Activated naive CD4-positive, alpha-beta T cell treated with anti-CD3 and anti-CD28 coated beads, Interleukin-2, amount 50 U/mL, for 72 hours (primary cell): ENCODE results near the gene IQSEC1. TPM values are rescaled to one million over a fixed set of nuclear protein-coding genes. Genes with fewer than 3 reads are reported as not detected.
A peak's percentile ranks its signal among the peaks of the same experiment; 100 is the strongest.

Experiments
- ATAC-seq, 2 donors: fragments of 150-1000 bp; cut with Tn5 transposase; 2 replicates each; pipeline ENCODE4 v1.10.0; 2021; ENCODE audit warnings: mild to moderate bottlenecking in 2 of 2, moderate library complexity in 2 of 2
- DNase-seq, 2 donors: peaks; one replicate each; pipeline ENCODE4 v3.0.0; 2021 to 2022; ENCODE audit warnings: low spot score in 2 of 2
- H3K27ac Mint-ChIP-seq, 2 donors: one replicate each; pipeline ENCODE4 v1.8.0; 2022; ENCODE audit warnings: mild to moderate bottlenecking in 2 of 2, mixed read lengths in 2 of 2
- H3K36me3 Mint-ChIP-seq, 2 donors: one replicate each; pipeline ENCODE4 v1.8.0; 2022; ENCODE audit warnings: mixed read lengths in 2 of 2
- H3K9me3 Mint-ChIP-seq, 2 donors: one replicate each; pipeline ENCODE4 v1.8.0; 2022; ENCODE audit warnings: mixed read lengths in 2 of 2
- total RNA-seq, 2 donors: library from RNA; stranded (reverse); gene quantifications; one replicate each; pipeline ENCODE4 v1.2.3, GENCODE V29; 2022

Gene IQSEC1
- total RNA-seq, 2 donors from 2014 or later = 25.0 to 37.1 TPM

DNA sequence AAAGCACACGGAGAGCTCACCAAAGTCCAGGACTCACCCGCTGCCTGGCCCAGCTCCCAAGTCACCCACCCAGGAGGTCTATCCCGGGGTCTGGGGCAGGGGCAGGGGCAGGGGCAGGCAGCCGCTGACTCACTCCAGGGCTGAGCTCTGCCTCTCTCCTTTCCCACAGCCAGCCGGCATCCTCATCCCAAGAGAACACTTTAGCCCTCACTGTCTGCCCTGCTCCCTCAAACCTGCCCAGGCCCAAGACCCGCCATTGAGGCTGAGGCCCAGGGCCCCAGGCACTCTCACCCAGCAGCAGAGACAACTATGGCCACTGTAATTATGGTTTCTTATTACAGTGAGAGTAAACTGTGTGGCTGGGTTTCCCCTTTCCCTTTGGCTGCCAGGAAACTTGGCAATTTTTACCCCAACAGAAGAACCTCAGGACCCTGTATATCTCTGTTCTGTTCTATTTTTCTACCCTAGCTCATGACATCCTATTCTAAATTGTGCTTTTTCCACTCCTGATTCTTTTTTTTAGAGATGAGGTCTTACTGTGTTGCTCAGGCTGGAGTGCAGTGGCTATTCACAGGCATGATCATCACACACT, 53.0 kb downstream of the IQSEC1 start:
- peak overlapping the region in 1 of 2 donors; percentile 62 for H3K27ac Mint-ChIP-seq
- no peaks in the 10 kb centered on the region for H3K36me3 Mint-ChIP-seq
- DNase-seq (no peak), ATAC-seq (no peak)
- H3K9me3 Mint-ChIP-seq = no peaks in the 10 kb centered on the region

DNA sequence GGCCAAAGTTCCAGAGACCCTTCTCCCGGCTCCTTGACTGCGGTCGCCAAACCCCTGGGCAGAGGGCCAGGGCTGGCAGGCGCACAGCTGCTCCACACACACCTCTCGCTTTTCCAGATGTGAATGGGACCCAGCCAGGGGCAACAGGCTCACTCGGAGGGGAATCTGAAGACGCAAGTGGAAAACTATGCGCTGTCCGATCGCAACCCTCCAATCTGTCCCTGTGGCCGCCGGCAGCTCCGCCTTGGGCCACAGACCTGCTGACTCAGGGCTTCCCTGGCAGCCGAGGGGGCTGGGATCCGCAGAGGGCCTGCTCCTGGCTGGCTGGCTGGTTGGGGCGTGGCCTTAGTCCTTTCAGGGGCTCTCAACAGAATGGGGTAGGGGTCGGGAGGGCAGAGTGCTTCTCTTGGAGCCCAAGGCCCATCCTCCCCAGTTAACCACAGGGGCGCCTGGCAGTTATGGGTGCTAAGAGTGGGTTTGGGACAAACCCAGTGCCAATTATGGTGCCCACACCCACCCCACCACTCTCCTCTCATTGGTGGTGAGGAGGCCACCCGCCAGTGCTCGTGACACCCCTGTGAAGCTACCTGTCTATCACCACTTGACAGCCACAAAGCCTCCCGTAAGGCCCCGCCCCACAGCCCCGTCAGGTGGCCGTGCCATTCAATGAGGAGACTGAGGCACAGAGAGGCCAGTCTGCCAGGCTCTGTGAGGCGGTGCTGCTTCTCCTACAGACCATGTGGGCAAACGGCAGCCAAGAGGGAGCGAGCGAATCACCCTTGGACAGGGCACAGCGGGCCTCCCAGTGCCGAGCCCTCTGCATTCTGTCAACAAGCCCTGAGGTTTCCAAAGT, 53.8 kb downstream of the IQSEC1 start:
- DNase-seq (no peak), ATAC-seq (no peak)
- Mint-ChIP-seq H3K36me3 (no peaks in the 10 kb centered on the region), H3K27ac (no peak overlapping the region), H3K9me3 (no peaks in the 10 kb centered on the region)

DNA sequence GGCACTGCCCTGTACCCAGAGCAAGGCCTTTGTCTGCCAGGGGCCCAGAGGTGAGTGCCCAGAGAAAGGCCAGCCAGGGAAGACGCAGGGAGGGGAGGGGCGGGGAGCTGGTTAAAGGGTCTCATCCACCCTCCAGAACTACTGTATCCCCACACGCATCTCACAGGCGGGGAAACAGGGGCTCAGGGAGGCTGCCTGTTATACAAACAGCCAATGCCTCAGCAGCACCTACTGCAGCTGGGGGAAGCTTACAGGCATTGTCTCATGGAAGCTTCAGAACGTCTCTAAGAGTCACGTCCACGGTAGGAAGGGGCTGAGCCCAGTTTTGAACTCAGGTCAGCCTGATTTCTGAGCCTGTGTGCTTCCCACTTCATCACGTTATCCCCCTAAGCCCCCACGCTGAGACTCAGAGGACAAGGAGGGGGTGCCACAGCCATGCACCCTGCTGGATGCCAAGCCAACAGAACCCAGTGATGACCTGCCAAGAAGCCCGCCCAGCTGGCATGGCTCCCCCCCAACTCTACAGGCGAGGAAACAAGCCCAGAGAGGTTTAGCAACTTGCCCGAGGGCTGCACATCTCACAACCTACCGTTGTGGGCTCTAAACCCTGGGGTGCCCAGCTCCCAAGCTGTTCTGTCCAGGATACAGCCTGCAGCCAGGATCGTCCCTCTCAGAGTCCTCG, 54.5 kb downstream of the IQSEC1 start:
- ATAC-seq (no peak), DNase-seq (no peak)
- Mint-ChIP-seq H3K36me3 (peaks cover 0 to under 1% of the 10 kb centered on the region in 2 donors), H3K27ac (no peak overlapping the region), H3K9me3 (no peaks in the 10 kb centered on the region)

DNA sequence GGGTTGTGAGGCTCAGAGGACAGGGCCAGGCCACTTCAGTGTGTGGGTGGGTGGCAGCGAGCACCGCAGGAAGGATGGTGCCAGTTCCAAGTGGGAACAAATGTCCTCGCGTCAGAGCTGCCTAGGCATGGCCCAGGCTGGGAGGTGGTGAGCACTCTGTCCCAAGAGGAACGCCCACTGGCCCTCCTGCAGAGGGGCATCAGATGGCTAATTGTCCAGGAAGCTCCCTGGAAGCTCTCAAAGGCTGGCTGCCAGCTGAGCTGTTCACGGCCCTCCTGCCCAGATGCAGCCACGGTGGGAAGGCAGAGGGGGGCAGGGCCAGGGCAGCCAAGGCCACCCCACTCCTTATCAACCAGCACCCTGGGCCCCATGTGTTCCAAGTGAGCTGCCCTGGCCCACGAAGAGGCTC, 55.2 kb downstream of the IQSEC1 start:
- Mint-ChIP-seq H3K9me3 (no peaks in the 10 kb centered on the region), H3K27ac (peak overlapping the region in 1 of 2 donors; percentile 97), H3K36me3 (peaks cover 0 to 7% of the 10 kb centered on the region in 2 donors)
- ATAC-seq (no peak), DNase-seq (no peak)

DNA sequence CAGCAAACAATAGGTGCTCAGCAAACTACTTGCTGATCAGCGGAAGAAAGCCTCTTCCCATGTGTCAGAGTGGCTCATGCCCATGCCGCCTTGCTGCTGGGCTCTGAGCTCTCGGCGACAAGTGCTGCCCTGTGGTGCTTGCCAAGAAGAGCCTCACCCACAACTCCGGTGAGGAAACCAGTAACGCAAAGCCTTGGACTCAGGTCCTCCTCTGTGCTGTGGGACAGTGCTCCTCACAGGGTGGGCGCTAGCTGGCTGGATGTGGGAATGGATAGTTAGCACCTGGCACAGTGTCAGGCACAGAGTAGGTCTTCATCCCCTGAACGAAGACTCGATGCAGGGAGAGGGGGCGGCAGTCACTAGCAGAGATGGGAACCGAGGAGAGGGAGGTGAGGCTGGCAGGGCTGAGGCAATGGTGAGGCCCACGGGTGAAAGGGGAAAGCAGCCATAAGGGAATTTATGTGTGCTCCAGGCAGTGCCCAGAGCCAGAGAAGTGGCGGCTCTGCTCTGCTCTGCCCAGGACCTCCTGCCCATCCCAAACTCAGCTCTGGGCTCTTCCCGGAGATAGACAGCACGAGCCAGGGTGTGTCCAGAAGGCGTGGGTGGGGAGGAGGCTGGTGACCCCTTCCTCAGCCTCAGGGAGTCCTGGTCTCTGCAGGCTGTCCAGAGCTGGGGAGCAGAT, 55.7 kb downstream of the IQSEC1 start:
- H3K36me3 Mint-ChIP-seq = peaks cover 0 to 7% of the 10 kb centered on the region in 2 donors
- ATAC-seq = no peak
- H3K27ac Mint-ChIP-seq = peak overlapping the region; percentile 2 to 97
- H3K9me3 Mint-ChIP-seq = no peaks in the 10 kb centered on the region
- no peak for DNase-seq

DNA sequence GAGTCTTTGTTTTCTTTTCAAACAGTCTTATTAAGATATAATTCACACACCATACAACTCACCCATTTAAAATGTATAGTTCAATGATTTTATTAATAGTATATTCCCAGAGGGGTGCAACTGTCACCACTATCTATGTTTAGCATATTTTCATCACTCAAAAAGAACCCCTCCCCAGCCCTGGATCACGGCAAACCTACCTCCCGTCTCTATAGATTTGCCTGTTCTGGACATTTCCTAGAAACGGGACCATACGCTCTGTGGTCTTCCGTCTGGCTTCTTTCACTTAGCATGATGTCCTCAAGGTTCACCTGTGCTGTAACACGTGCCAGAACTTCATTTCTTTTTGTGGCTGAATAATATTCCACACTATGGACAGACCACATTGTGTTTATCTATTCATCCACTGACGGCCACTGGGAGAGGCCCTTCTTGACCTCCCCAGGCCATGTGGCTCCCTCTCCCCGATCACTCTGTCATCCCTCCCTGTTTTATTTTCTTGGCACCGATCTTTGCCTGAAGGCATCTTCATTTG, 56.4 kb downstream of the IQSEC1 start:
- Mint-ChIP-seq H3K9me3 (no peaks in the 10 kb centered on the region), H3K36me3 (peaks cover 0 to 7% of the 10 kb centered on the region in 2 donors), H3K27ac (peak overlapping the region; percentile 92 to 97)
- DNase-seq (no peak), ATAC-seq (no peak)

DNA sequence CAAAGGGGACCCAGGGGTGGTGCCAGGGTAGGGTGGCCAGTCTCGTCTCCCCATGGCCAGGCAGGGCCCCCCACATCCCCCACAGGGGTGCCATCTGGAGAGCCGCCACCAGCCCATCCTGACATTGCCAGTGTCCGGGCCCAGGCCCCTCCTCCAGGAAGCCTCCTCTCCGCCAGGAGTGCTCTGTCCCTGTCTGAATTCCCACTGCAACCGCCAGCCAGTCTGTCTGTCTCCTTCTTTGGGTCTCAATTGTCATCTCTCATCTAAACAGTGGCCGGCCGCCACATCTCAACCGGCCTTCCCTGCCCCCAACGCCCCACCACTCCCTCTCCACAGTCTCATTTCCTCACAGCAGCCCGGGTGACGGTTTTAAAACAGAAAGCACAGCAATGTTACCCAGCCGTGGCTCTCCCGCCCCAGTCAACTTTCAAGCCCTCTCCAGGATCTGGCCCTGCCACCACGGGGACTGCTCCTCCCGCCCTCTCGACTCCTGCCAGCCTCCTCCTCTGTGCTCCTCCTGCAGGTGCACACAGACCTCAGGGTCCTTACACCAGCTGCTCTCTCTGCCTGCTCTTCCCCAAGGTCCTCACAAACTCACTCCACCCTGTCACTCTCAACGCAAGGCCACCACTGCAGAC, 57.0 kb downstream of the IQSEC1 start:
- Mint-ChIP-seq H3K27ac (peak overlapping the region; percentile 92 to 97), H3K36me3 (peaks cover 0 to 10% of the 10 kb centered on the region in 2 donors), H3K9me3 (no peaks in the 10 kb centered on the region)
- peak in 1 of 2 donors; percentile 38 for DNase-seq
- peak in 1 of 2 donors; percentile 12 for ATAC-seq

DNA sequence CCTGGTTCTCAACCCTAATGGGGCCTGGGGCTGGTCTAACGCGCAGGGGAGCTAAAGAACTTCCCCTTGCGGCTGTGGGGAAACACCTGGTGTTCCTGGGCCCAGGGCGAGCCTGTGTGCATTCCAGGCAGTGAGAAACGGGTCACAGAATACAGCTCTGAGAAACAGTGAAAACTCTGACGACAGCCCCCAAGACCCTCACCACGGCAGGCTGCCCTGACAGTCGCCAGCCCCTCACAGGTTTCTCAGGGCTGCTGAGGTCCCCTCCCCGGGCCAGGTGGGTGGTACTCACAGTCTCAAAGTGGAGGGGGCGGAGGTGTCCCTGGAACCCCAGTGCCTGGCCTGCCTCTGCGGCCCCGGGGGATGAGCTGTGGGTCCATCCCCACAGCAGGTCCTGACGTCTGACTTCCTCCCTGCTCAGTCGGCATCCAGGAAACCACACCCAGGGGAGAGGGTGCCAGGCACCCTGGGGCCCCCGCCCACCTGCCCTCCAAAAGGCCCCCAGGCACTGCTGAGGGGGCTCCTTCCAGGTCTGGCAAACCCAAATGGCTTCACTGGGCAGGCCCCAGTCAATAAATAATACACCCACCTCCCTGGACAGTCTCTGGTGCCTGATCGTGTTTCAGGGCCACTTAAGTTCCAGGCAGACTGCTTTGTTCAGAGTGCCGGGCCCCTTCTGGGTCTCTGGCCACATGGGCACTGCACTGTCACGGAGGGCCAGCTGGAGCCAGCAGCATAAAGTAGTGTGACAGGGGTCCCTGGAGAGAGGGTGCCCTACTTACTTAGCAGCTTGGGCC, 57.7 kb downstream of the IQSEC1 start:
- H3K9me3 Mint-ChIP-seq = no peaks in the 10 kb centered on the region
- ATAC-seq = peak; percentile 9 to 26
- peaks cover 0 to 18% of the 10 kb centered on the region in 2 donors for H3K36me3 Mint-ChIP-seq
- DNase-seq = peak; percentile 30 to 85
- peak overlapping the region; percentile 92 to 97 for H3K27ac Mint-ChIP-seq

DNA sequence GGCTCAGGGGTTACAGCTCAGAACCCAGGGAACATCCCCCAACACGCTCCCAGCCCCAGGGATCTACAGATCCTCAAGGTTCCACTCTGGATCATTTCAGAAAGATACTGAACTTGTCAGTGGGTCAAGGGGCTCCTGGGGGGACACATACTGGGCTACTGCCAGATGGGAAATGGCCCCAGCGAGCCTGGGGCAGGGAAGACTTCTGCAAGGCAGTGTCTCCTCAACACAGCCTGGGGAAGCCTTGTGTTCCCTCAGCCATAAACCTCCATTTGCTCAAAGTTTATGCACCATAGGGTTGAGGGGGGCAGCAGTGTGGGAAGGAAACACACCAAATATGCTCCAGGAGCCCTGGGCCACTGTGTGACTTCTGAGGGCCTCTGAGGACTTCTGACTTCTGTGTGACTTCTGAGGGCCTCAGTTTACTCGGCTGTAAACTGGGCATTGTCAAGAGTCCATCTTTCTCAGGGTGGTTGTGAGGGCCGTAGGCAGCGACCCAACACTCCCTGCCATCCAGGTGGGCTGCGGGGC, 58.4 kb downstream of the IQSEC1 start:
- DNase-seq (no peak), ATAC-seq (no peak)
- Mint-ChIP-seq H3K27ac (peak overlapping the region; percentile 92 to 97), H3K36me3 (peaks cover 0 to 24% of the 10 kb centered on the region in 2 donors), H3K9me3 (no peaks in the 10 kb centered on the region)

DNA sequence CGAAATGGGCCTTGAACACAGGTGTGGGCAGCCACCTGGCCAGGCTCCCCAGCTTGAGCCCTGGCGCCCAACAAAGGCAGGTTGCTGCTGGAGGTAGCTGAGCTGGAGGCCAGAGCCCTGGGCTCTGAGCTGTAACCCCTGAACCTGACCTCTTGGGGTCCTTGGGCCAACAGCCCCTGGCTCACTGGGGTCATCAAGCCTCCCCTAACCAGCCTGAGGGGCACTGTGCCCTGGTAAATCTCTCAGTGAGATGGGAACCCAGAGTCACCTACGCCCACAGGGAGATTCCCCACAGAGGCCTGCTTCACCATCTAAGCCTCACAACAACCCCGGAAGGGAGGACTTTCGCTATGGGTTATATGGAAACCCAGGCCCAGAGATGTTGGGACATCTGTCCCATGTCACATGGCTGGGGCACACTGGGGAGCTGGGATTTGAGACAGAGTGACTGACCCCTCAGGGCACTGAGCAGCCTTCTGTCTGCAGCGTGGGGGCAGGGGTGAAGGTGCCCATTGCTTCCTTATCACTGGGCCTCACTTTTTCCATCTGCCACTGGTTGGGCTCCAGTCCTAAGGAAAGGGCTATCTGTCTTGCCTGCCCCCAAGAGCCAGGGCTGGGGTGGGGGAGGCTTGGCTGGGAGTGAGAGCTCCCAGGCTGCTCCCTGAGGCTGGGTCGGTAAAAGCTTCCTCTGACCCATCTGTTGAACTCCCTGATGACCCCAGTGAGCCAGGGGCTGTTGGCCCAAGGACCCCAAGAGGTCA, 59.1 kb downstream of the IQSEC1 start:
- ATAC-seq (peak in 1 of 2 donors; percentile 16), DNase-seq (peak in 1 of 2 donors; percentile 79)

DNA sequence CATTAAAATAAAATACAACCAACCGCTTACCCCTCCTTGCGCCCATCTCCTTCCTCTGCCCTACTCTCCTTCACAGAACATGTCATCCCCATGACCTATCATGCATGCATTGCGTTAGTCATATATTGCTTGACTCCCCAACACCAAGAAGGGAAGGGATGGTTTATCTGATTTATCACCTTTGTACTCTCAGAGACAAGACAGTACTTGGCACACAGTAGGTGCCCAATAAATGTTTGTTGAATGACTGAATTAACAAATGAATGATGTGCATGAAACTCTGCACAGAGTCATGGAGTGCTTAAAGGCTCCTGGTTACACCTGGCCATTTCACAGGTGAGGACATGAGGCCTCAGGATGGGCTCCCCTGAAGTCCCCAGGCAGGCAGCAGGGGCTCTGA, 59.7 kb downstream of the IQSEC1 start:
- no peak for DNase-seq
- Mint-ChIP-seq H3K9me3 (no peaks in the 10 kb centered on the region), H3K27ac (peak overlapping the region in 1 of 2 donors; percentile 97), H3K36me3 (peaks cover 0 to 28% of the 10 kb centered on the region in 2 donors)
- ATAC-seq = peak in 1 of 2 donors; percentile 30

More for the DNA sequence above, 59.1 kb downstream of the IQSEC1 start:
- Mint-ChIP-seq H3K9me3 (no peaks in the 10 kb centered on the region), H3K36me3 (peaks cover 0 to 25% of the 10 kb centered on the region in 2 donors), H3K27ac (peak overlapping the region; percentile 92 to 97)

DNA sequence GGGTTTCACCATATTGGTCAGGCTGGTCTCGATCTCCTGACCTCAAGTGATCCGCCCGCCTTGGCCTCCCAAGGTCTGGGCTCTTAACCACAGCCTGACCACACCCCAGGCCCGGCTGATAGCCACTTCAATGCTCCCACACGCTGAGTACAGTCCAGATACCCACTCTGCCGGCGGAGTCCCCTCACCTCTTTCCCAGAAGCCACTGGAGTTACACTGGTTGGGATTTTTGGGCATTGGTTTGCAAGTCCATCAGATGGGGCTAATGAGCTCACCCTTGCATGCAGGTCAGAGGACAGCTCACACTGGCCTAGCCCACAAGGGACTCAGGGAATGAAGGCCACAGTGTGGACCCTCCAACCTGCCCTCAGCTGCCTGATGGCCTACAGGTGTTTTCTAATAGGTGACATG, 60.1 kb downstream of the IQSEC1 start:
- no peaks in the 10 kb centered on the region for H3K9me3 Mint-ChIP-seq

DNA sequence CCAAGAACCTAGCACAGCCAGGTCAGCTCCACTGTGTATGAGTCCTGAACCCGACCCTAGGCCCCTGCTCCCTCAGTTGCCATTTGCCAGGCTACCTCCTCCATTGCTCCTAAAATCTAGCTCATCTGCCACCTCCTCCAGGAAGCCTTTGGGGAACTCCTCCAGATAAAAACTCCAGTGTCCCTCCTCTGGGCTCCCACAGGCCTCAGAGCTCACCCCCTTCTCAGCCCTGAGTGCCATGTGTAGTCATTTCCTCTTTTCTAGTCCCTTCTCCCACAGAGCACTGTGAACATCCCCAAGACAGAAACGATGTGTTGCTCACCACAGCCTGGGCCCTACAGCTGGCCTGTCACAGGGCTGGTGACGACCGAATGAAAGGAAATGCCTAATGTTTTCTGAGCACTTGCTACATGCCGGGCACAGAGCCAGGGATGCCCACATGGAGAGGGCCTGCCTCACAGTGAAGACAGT, 61.0 kb downstream of the IQSEC1 start:
- H3K9me3 Mint-ChIP-seq = no peaks in the 10 kb centered on the region
- ATAC-seq (peak; percentile 70 to 71), DNase-seq (peak; percentile 53 to 87)
- H3K36me3 Mint-ChIP-seq = peaks cover 0 to 31% of the 10 kb centered on the region in 2 donors
- peak overlapping the region; percentile 97 to 98 for H3K27ac Mint-ChIP-seq

More for the DNA sequence above, 60.1 kb downstream of the IQSEC1 start:
- no peak for DNase-seq
- ATAC-seq = no peak
- peaks cover 0 to 31% of the 10 kb centered on the region in 2 donors for H3K36me3 Mint-ChIP-seq
- peak overlapping the region; percentile 92 to 97 for H3K27ac Mint-ChIP-seq

DNA sequence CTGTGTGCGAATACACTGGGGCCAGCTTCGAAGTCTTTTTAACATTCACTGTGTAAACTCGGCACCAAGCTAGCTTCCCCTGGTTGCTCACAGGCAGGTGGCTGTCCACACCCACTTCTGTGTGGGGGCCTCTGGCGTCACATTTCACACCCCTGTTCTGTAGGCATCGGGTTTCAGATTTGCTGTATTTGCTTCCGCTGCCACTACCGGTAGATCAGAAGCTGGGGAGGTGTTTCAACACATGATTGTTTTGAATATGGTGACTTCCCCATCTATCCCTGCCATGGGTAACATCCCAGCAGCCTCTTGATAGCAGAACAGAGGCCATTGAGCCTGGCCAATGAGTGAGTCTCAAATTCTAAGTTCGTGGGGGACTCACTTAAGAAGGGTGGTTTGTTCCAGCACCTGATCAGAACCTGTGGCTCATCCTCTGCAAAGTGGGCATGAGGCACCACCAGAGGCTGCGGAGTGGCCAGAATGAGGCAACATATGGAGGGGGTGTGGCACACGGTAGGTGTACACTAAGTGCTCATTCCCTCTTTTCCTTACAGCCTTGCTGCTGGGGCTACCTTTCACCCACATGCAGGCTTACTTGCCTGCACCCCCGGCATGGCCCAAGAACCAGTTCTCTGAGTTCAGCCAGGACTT, 61.5 kb downstream of the IQSEC1 start:
- DNase-seq = peak; percentile 74 to 90
- Mint-ChIP-seq H3K9me3 (no peaks in the 10 kb centered on the region), H3K27ac (peak overlapping the region; percentile 97 to 98), H3K36me3 (peaks cover 0 to 31% of the 10 kb centered on the region in 2 donors)
- peak; percentile 51 to 77 for ATAC-seq
